Chondrocyte (in vitro differentiated cells): ENCODE measurements around the gene MACROD2. TPM values are rescaled to one million over a fixed set of nuclear protein-coding genes. Genes with fewer than 3 reads are reported as not detected.

Source experiments
- DNase-seq: peaks from one replicate; pipeline ENCODE4 v3.0.0; 2021; ENCODE audit warnings: mixed read lengths, low spot score
- H3K27ac Mint-ChIP-seq: one replicate; pipeline ENCODE4 v1.8.0; 2021; ENCODE audit warnings: mild to moderate bottlenecking, moderate library complexity, mixed read lengths; ENCODE audit not compliant: unreplicated experiment
- H3K27me3 Mint-ChIP-seq: 2 replicates; pipeline ENCODE4 v1.8.0; 2021; ENCODE audit warnings: low read depth, mixed read lengths
- H3K36me3 Mint-ChIP-seq: 2 replicates; pipeline ENCODE4 v1.8.0; 2021; ENCODE audit warnings: low read depth, mixed read lengths
- H3K4me1 Mint-ChIP-seq: 2 replicates; pipeline ENCODE4 v1.8.0; 2021; ENCODE audit warnings: low read depth, mild to moderate bottlenecking, mixed read lengths
- H3K4me3 Mint-ChIP-seq: one replicate; pipeline ENCODE4 v1.8.0; 2021; ENCODE audit warnings: mild to moderate bottlenecking, moderate library complexity, mixed read lengths; ENCODE audit not compliant: unreplicated experiment
- H3K9me3 Mint-ChIP-seq: 2 replicates; pipeline ENCODE4 v1.8.0; 2021; ENCODE audit warnings: low read depth, mixed read lengths
- total RNA-seq: library from RNA; stranded (reverse); gene quantifications from 3 replicates; pipeline ENCODE4 v1.2.1, GENCODE V29; 2021
- TF ChIP-seq, protein P1 (sequence below): fragments of 200-600 bp; sonication (generic); IDR thresholded peaks from 2 replicates; pipeline ENCODE4 v1.5.0; 2021; ENCODE audit warnings: antibody characterized with exemption, mild to moderate bottlenecking, moderate library complexity

The MACROD2 gene
- total RNA-seq, 1 donor from 2014 or later = 3.2 TPM

DNA sequence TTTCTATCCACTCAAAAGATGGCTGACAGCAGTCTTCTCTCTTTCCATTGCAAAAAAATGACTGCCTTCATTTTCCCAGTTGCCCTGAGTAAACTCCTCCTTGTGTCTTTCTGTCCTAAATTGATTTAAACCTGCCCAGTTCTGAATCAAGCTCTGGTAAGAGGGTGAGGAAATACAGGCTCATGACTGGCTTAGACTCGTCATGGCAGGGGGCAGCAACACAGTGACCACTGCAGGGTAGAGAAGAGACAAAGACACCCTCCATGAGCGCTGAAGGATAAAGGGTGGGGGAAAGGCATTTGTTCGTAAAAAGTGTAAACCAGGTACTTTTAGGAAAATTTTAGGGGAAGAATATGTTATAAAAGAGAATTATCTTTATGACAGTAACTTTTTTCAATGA lies 1080.3 kb downstream of the MACROD2 start:
- no peak for DNase-seq
- Mint-ChIP-seq H3K36me3 (no peaks in the 10 kb centered on the region), H3K4me1 (no peaks in the 10 kb centered on the region), H3K4me3 (no peak overlapping the region), H3K9me3 (no peaks in the 10 kb centered on the region), H3K27ac (no peak overlapping the region), H3K27me3 (peaks cover 4% of the 10 kb centered on the region)
- TF ChIP-seq, protein P1, sequence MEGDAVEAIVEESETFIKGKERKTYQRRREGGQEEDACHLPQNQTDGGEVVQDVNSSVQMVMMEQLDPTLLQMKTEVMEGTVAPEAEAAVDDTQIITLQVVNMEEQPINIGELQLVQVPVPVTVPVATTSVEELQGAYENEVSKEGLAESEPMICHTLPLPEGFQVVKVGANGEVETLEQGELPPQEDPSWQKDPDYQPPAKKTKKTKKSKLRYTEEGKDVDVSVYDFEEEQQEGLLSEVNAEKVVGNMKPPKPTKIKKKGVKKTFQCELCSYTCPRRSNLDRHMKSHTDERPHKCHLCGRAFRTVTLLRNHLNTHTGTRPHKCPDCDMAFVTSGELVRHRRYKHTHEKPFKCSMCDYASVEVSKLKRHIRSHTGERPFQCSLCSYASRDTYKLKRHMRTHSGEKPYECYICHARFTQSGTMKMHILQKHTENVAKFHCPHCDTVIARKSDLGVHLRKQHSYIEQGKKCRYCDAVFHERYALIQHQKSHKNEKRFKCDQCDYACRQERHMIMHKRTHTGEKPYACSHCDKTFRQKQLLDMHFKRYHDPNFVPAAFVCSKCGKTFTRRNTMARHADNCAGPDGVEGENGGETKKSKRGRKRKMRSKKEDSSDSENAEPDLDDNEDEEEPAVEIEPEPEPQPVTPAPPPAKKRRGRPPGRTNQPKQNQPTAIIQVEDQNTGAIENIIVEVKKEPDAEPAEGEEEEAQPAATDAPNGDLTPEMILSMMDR = no peak

DNA sequence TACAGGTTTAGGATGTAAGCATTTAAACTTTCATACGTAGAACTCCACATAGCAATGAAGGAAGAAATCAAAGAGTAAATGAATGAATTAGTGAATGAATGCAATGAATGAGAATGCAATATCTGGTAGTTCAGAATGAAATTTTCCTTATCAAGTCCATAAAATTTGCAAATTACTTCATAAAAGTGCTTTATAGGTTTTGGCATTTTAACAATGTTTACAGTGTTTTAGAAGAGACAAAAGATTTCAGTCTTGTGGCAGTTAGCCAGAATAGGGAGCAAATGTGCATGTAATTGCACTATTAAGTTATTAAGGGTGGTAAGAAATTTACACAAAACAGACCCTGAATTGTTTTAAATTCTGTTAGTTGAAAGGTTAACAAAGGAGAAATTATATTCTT lies 1081.5 kb downstream of the MACROD2 start:
- Mint-ChIP-seq H3K4me3 (no peak overlapping the region), H3K27me3 (peaks cover 4% of the 10 kb centered on the region), H3K36me3 (no peaks in the 10 kb centered on the region), H3K9me3 (no peaks in the 10 kb centered on the region), H3K27ac (no peak overlapping the region), H3K4me1 (no peaks in the 10 kb centered on the region)
- TF ChIP-seq, protein P1 = no peak
- no peak for DNase-seq

DNA sequence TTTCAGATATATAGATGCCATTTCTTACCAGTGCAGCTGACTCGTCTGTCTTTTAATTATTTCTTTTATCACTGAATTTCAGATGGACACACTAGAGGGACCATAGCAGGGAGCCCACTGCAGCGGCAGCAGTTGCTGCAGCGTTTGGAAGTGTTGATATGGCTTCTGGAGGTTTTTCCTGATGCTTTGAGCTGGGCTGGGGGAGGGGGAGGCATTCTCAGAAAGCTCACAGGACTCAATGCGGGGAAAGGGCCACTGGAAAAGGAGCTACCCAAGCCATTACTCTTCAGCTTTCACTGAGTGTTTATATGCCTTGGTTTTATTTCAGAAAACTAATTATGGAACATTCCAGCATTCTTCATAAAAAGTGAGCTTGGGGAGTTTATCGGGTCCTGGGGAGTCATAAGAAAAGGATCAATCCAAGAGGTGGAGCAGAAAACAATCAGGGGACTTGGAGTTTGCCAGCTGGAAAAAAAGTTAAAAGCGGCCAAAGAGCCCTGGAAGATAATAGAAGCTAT lies 1082.5 kb downstream of the MACROD2 start:
- TF ChIP-seq, protein P1 = no peak
- no peak overlapping the region for H3K4me3 Mint-ChIP-seq
- no peak for DNase-seq
- H3K9me3 Mint-ChIP-seq = no peaks in the 10 kb centered on the region
- peaks cover 4% of the 10 kb centered on the region for H3K27me3 Mint-ChIP-seq
- no peak overlapping the region for H3K27ac Mint-ChIP-seq
- H3K4me1 Mint-ChIP-seq = no peaks in the 10 kb centered on the region
- H3K36me3 Mint-ChIP-seq = no peaks in the 10 kb centered on the region

DNA sequence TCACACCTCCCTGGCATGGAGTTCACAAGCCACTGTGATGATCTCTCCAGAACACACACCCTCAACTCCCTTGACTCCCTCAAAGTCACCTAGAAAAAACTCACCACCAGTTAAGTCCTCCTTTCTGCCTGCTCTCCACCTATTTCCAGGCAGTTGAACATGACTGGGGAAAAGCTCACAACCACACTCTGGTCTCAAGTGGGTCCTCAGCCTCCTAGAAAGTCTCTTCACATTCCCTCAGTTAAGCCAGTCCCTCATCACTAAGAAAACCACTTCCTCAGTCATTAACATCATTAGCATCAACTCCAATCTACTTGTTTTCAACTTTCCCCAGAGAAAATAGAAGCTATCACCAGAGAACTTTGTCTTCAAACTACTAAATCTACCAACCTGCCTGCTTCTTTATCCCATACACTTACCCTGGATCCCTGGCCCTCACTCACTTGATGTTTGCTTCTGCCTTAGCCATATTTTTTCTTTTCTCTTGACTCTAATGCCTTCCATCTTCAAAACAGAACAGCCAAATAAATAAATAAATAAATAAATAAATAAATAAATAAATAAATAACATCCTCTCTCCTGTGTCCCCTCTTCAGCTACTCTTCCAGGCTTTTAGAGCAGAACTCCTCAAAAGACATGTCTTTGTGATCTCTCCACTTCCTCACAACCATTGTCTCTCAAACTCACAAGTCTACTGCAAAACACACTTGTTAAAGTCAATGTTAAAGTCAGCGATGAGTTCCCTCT lies 1084.5 kb downstream of the MACROD2 start:
- H3K4me3 Mint-ChIP-seq = no peak overlapping the region
- no peaks in the 10 kb centered on the region for H3K9me3 Mint-ChIP-seq
- no peaks in the 10 kb centered on the region for H3K4me1 Mint-ChIP-seq
- no peak overlapping the region for H3K27ac Mint-ChIP-seq
- peaks cover 2% of the 10 kb centered on the region for H3K27me3 Mint-ChIP-seq
- DNase-seq = no peak
- H3K36me3 Mint-ChIP-seq = no peaks in the 10 kb centered on the region
- TF ChIP-seq, protein P1 = no peak

DNA sequence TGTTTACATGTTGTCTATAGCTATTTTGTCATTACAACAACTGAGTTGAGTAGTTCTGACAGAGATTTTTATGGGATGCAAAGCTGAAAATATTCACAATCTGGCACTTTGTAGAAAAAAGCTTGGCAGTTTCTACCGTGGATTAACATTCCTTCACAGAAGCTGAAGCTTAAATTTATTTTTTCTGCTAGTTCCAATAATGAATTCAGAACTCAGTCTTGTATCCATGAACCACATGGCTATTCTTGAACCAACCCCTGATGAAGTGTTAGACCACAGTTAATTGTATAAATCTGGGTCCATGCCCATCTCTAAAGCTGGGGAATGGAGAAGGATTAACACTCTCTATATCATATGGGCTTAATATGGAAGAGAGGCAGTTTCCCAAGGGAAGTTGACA lies 1085.9 kb downstream of the MACROD2 start:
- Mint-ChIP-seq H3K27me3 (no peaks in the 10 kb centered on the region), H3K36me3 (no peaks in the 10 kb centered on the region), H3K27ac (no peak overlapping the region), H3K9me3 (no peaks in the 10 kb centered on the region), H3K4me1 (no peaks in the 10 kb centered on the region), H3K4me3 (no peak overlapping the region)
- TF ChIP-seq, protein P1 = no peak
- no peak for DNase-seq
